ENCODE results near the gene SESTD1. TPM values are rescaled to one million over a fixed set of nuclear protein-coding genes. Genes with fewer than 3 reads are reported as not detected.

The SESTD1 gene
- total and polyA plus RNA-seq, 2 donors = 4.4 to 9.4 TPM

DNA sequence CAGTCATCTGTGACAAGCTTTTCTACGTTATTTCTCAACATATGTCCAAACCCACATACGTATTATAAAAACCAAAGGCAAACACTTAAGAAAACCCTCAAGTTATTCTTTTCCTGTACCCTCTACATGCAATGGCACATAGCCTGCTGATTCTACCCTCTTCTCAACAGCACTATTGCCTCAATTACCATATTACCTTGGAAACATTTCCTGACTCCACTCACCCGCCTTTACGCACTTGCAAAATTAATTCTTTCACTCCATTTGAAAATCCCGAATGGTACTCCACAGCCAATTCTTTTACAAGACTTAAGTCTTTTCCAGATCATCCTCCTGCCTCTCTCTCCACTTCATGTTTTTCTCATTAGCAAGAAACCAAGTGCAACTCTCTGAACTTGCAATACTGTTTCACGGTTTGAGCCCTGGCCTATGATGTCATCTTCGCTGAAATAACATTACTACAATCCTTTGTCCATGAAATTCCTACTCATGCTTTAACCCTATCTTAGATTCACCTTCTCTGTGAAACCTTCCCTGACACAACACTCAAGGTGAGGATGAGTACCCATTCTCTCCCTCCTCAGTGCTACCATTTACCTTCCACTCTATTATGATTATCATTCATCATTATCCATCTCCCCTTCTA lies 29.0 kb downstream of the SESTD1 start:
- no peak for DNase-seq (ENCODE audit: low read depth in 6 of 9, low spot score in 9 of 9)
- Histone ChIP-seq H3K27ac (ENCODE audit: low read depth in 1 of 2, low read length in 1 of 2) (no peak overlapping the region), H3K4me1 (ENCODE audit: control insufficient read depth in 2 of 2, insufficient read depth in 2 of 2, low read length in 2 of 2) (peaks cover 2 to 6% of the 10 kb centered on the region in 2 donors), H3K27me3 (ENCODE audit: control insufficient read depth in 2 of 2, insufficient read depth in 1 of 2, low read length in 1 of 2) (no peaks in the 10 kb centered on the region), H3K4me3 (ENCODE audit: low read length in 2 of 2) (no peak overlapping the region), H3K36me3 (ENCODE audit: control insufficient read depth in 2 of 2, insufficient read depth in 2 of 2, low read length in 1 of 2) (no peaks in the 10 kb centered on the region), H3K9me3 (ENCODE audit: control insufficient read depth in 2 of 2, insufficient read depth in 1 of 2, low read length in 1 of 2) (no peaks in the 10 kb centered on the region)
- WGBS = 97% methylated on average over 7 of the region's 7 CpGs

- H3K4me1 ChIP-seq (ENCODE audit: control insufficient read depth in 2 of 2, insufficient read depth in 2 of 2, low read length in 2 of 2) = peaks cover 0 to 3% of the 10 kb centered on the region in 2 donors
- 62% methylated on average over 2 of the region's 2 CpGs for WGBS
- no peak overlapping the region for H3K27ac ChIP-seq (ENCODE audit: low read depth in 1 of 2, low read length in 1 of 2)
These were observed 29.9 kb downstream of the SESTD1 start for GRCh38 chr2:179234658-179235240.

GRCh38 chr2:179233626-179234430 lies 30.8 kb downstream of the SESTD1 start:
- no peaks in the 10 kb centered on the region for H3K4me1 ChIP-seq (ENCODE audit: control insufficient read depth in 2 of 2, insufficient read depth in 2 of 2, low read length in 2 of 2)
- no peaks in the 10 kb centered on the region for H3K36me3 ChIP-seq (ENCODE audit: control insufficient read depth in 2 of 2, insufficient read depth in 2 of 2, low read length in 1 of 2)
- H3K4me3 ChIP-seq (ENCODE audit: low read length in 2 of 2) = no peak overlapping the region
- H3K9me3 ChIP-seq (ENCODE audit: control insufficient read depth in 2 of 2, insufficient read depth in 1 of 2, low read length in 1 of 2) = no peaks in the 10 kb centered on the region
- no peaks in the 10 kb centered on the region for H3K27me3 ChIP-seq (ENCODE audit: control insufficient read depth in 2 of 2, insufficient read depth in 1 of 2, low read length in 1 of 2)
- no peak overlapping the region for H3K27ac ChIP-seq (ENCODE audit: low read depth in 1 of 2, low read length in 1 of 2)
- WGBS = 96% methylated on average over 4 of the region's 4 CpGs
- DNase-seq (ENCODE audit: low read depth in 6 of 9, low spot score in 9 of 9) = no peak

More at GRCh38 chr2:179234658-179235240, 29.9 kb downstream of the SESTD1 start:
- Histone ChIP-seq H3K9me3 (ENCODE audit: control insufficient read depth in 2 of 2, insufficient read depth in 1 of 2, low read length in 1 of 2) (no peaks in the 10 kb centered on the region), H3K27me3 (ENCODE audit: control insufficient read depth in 2 of 2, insufficient read depth in 1 of 2, low read length in 1 of 2) (no peaks in the 10 kb centered on the region), H3K36me3 (ENCODE audit: control insufficient read depth in 2 of 2, insufficient read depth in 2 of 2, low read length in 1 of 2) (no peaks in the 10 kb centered on the region), H3K4me3 (ENCODE audit: low read length in 2 of 2) (no peak overlapping the region)
- DNase-seq (ENCODE audit: low read depth in 6 of 9, low spot score in 9 of 9) = no peak

DNA sequence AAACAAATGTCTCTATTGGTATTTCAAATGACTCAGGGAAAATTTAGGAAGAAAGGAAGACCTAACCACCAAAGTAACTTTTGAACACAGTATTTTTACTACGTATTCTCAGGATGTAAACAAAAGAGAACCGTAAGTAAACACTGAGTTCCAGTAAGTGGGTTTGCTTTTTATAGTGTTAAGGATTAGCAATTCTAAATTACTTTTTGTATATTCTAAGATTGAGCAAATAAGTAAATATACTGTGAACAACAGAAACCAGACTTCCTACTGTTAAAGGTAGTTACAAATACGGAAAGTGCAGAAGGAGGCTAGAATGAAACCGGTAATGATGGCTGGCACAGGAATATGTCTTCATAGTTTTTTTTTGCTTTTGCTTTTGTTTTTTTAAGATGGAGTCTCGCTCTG lies 31.5 kb downstream of the SESTD1 start:
- Histone ChIP-seq H3K27me3 (ENCODE audit: control insufficient read depth in 2 of 2, insufficient read depth in 1 of 2, low read length in 1 of 2) (no peaks in the 10 kb centered on the region), H3K36me3 (ENCODE audit: control insufficient read depth in 2 of 2, insufficient read depth in 2 of 2, low read length in 1 of 2) (no peaks in the 10 kb centered on the region), H3K27ac (ENCODE audit: low read depth in 1 of 2, low read length in 1 of 2) (no peak overlapping the region), H3K4me1 (ENCODE audit: control insufficient read depth in 2 of 2, insufficient read depth in 2 of 2, low read length in 2 of 2) (no peaks in the 10 kb centered on the region), H3K9me3 (ENCODE audit: control insufficient read depth in 2 of 2, insufficient read depth in 1 of 2, low read length in 1 of 2) (no peaks in the 10 kb centered on the region), H3K4me3 (ENCODE audit: low read length in 2 of 2) (no peak overlapping the region)
- no peak for DNase-seq (ENCODE audit: low read depth in 6 of 9, low spot score in 9 of 9)
- WGBS = 97% methylated on average over 5 of the region's 5 CpGs

DNA sequence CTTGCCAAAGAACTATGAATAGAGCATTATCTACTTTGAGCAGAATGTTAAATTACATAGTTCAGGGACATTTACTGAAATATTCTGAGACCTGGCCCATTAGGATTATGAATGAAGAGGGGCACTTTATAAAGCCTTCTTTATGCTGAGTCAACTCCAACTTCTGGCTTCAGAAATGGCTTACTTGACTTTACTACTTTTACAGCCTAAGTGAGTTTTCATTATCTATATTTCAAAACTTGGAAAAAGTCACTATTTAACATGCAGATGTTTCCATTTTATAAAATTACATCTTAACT lies 37.7 kb downstream of the SESTD1 start:
- no peaks in the 10 kb centered on the region for H3K36me3 ChIP-seq (ENCODE audit: control insufficient read depth in 2 of 2, insufficient read depth in 2 of 2, low read length in 1 of 2)
- no peak overlapping the region for H3K4me3 ChIP-seq (ENCODE audit: low read length in 2 of 2)
- no peak overlapping the region for H3K27ac ChIP-seq (ENCODE audit: low read depth in 1 of 2, low read length in 1 of 2)
- H3K9me3 ChIP-seq (ENCODE audit: control insufficient read depth in 2 of 2, insufficient read depth in 1 of 2, low read length in 1 of 2) = no peaks in the 10 kb centered on the region
- DNase-seq (ENCODE audit: low read depth in 6 of 9, low spot score in 9 of 9) = no peak
- no peaks in the 10 kb centered on the region for H3K4me1 ChIP-seq (ENCODE audit: control insufficient read depth in 2 of 2, insufficient read depth in 2 of 2, low read length in 2 of 2)
- H3K27me3 ChIP-seq (ENCODE audit: control insufficient read depth in 2 of 2, insufficient read depth in 1 of 2, low read length in 1 of 2) = no peaks in the 10 kb centered on the region

GRCh38 chr2:179226203-179226960 lies 38.2 kb downstream of the SESTD1 start:
- Histone ChIP-seq H3K27me3 (ENCODE audit: control insufficient read depth in 2 of 2, insufficient read depth in 1 of 2, low read length in 1 of 2) (no peaks in the 10 kb centered on the region), H3K36me3 (ENCODE audit: control insufficient read depth in 2 of 2, insufficient read depth in 2 of 2, low read length in 1 of 2) (no peaks in the 10 kb centered on the region), H3K4me3 (ENCODE audit: low read length in 2 of 2) (no peak overlapping the region), H3K4me1 (ENCODE audit: control insufficient read depth in 2 of 2, insufficient read depth in 2 of 2, low read length in 2 of 2) (no peaks in the 10 kb centered on the region), H3K9me3 (ENCODE audit: control insufficient read depth in 2 of 2, insufficient read depth in 1 of 2, low read length in 1 of 2) (no peaks in the 10 kb centered on the region), H3K27ac (ENCODE audit: low read depth in 1 of 2, low read length in 1 of 2) (no peak overlapping the region)
- 98% methylated on average over 6 of the region's 6 CpGs for WGBS
- no peak for DNase-seq (ENCODE audit: low read depth in 6 of 9, low spot score in 9 of 9)

GRCh38 chr2:179224361-179224760 lies 40.3 kb downstream of the SESTD1 start:
- Histone ChIP-seq H3K27me3 (ENCODE audit: control insufficient read depth in 2 of 2, insufficient read depth in 1 of 2, low read length in 1 of 2) (no peaks in the 10 kb centered on the region), H3K9me3 (ENCODE audit: control insufficient read depth in 2 of 2, insufficient read depth in 1 of 2, low read length in 1 of 2) (no peaks in the 10 kb centered on the region), H3K36me3 (ENCODE audit: control insufficient read depth in 2 of 2, insufficient read depth in 2 of 2, low read length in 1 of 2) (no peaks in the 10 kb centered on the region), H3K4me1 (ENCODE audit: control insufficient read depth in 2 of 2, insufficient read depth in 2 of 2, low read length in 2 of 2) (no peaks in the 10 kb centered on the region), H3K27ac (ENCODE audit: low read depth in 1 of 2, low read length in 1 of 2) (no peak overlapping the region), H3K4me3 (ENCODE audit: low read length in 2 of 2) (no peak overlapping the region)
- DNase-seq (ENCODE audit: low read depth in 6 of 9, low spot score in 9 of 9) = no peak
- WGBS = 92% methylated on average over 2 of the region's 2 CpGs

DNA sequence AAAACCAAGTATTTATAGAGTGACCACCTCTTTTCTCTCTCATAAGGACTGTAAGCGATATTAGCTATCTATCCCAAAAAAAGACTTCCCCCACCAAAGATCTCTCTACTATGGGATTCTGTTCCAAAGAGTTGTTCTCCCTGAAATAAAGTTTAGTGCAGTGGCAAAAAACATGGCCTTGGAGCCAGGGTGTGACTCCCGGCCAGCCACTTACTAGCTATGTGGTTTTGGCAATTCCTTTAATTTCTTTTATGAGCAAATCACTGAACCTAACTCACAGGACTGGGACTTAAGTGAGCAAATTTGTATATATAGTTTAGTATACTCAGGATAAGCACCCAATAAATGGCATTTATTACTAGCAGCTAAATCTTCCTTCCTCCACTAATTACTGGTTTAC lies 42.6 kb downstream of the SESTD1 start:
- WGBS = 98% methylated on average over 2 of the region's 2 CpGs

More for the DNA sequence above, 42.6 kb downstream of the SESTD1 start:
- Histone ChIP-seq H3K36me3 (ENCODE audit: control insufficient read depth in 2 of 2, insufficient read depth in 2 of 2, low read length in 1 of 2) (no peaks in the 10 kb centered on the region), H3K27ac (ENCODE audit: low read depth in 1 of 2, low read length in 1 of 2) (no peak overlapping the region), H3K27me3 (ENCODE audit: control insufficient read depth in 2 of 2, insufficient read depth in 1 of 2, low read length in 1 of 2) (no peaks in the 10 kb centered on the region), H3K4me1 (ENCODE audit: control insufficient read depth in 2 of 2, insufficient read depth in 2 of 2, low read length in 2 of 2) (no peaks in the 10 kb centered on the region), H3K4me3 (ENCODE audit: low read length in 2 of 2) (no peak overlapping the region), H3K9me3 (ENCODE audit: control insufficient read depth in 2 of 2, insufficient read depth in 1 of 2, low read length in 1 of 2) (no peaks in the 10 kb centered on the region)
- no peak for DNase-seq (ENCODE audit: low read depth in 6 of 9, low spot score in 9 of 9)

All from thymus (tissue), 11 donors.